HepG2 (cell line): ENCODE measurements around the gene FGFR4. TPM values are rescaled to one million over a fixed set of nuclear protein-coding genes. Genes with fewer than 3 reads are reported as not detected.
A peak's percentile ranks its signal among the peaks of the same experiment; 100 is the strongest.

ENCODE experiments used
- BORCS8-MEF2B ChIP-seq: sonication (generic); formaldehyde crosslinking; IDR thresholded peaks from 2 replicates; pipeline ENCODE4 v1.8.0; 2022; ENCODE audit warnings: mild to moderate bottlenecking, missing genetic modification reagents
- GATAD1 ChIP-seq: IDR thresholded peaks from 2 replicates; pipeline ENCODE4 v1.6.1; 2016; ENCODE audit warnings: missing genetic modification reagents, missing compliant biosample characterization
- HDAC2 ChIP-seq: sonication (generic); formaldehyde crosslinking; IDR thresholded peaks from 2 replicates; pipeline ENCODE4 v1.4.0; 2020; ENCODE audit warnings: missing genetic modification reagents
- HNF4A ChIP-seq: sonication (generic); formaldehyde crosslinking; IDR thresholded peaks from 2 replicates; pipeline ENCODE4 v1.4.0; 2020; ENCODE audit warnings: missing genetic modification reagents
- HOXD1 ChIP-seq: sonication (generic); formaldehyde crosslinking; IDR thresholded peaks from 2 replicates; pipeline ENCODE4 v1.5.0; 2020; ENCODE audit warnings: missing genetic modification reagents
- NFIC ChIP-seq: IDR thresholded peaks from 2 replicates; pipeline ENCODE4 v1.6.1; 2012; ENCODE audit warnings: mild to moderate bottlenecking, low read length, inconsistent platforms
- RBFOX2 ChIP-seq: fragments of 200-400 bp; formaldehyde crosslinking; IDR thresholded peaks from 2 replicates; pipeline ENCODE4 v1.6.1; 2017; ENCODE audit warnings: low read depth, mild to moderate bottlenecking, low read length
- SOX5 ChIP-seq: IDR thresholded peaks from 2 replicates; pipeline ENCODE4 v1.6.1; 2016; ENCODE audit warnings: borderline replicate concordance
- ZBTB1 ChIP-seq: sonication (generic); formaldehyde crosslinking; IDR thresholded peaks from 2 replicates; pipeline ENCODE4 v1.4.0; 2020; ENCODE audit warnings: missing genetic modification reagents, borderline replicate concordance
- ZMYM3 ChIP-seq: sonication (generic); formaldehyde crosslinking; IDR thresholded peaks from 2 replicates; pipeline ENCODE4 v1.5.1; 2020; ENCODE audit warnings: mild to moderate bottlenecking, missing genetic modification reagents
- ZNF264 ChIP-seq: sonication (generic); formaldehyde crosslinking; IDR thresholded peaks from 2 replicates; pipeline ENCODE4 v1.4.0; 2020; ENCODE audit warnings: missing genetic modification reagents
- ZNF367 ChIP-seq: sonication (generic); formaldehyde crosslinking; IDR thresholded peaks from 2 replicates; pipeline ENCODE4 v1.4.0; 2020; ENCODE audit warnings: missing genetic modification reagents, borderline replicate concordance
- ZNF841 ChIP-seq: sonication (generic); formaldehyde crosslinking; IDR thresholded peaks from 2 replicates; pipeline ENCODE4 v1.8.1; 2023; ENCODE audit warnings: missing genetic modification reagents, borderline replicate concordance
- polyA plus RNA-seq, 8 experiments: library from polyadenylated mRNA; depleted of rRNA in 3 of 8; stranded (reverse) in 7 of 8; unstranded in 1 of 8; fragments of >200 nt; fragmentation: Illumina TruSeq in 4 of 8; extraction: Trizol in 4 of 8; gene quantifications; 2 replicates each; pipeline versions ENCODE4 v1.2.1 to v1.2.3, GENCODE V29; 2011 to 2016; ENCODE audit warnings: low read depth in 4 of 8, missing spikeins in 1 of 8, mixed read lengths in 1 of 8; ENCODE audit not compliant: insufficient read depth in 1 of 8
- total RNA-seq, 5 experiments: library from RNA; depleted of rRNA; stranded (reverse); fragments of >200 nt; fragmentation: Illumina TruSeq; extraction: Trizol; gene quantifications; 2 replicates each; pipeline ENCODE4 v1.2.3, GENCODE V29; 2016; ENCODE audit warnings: low read depth in 1 of 5
- TF ChIP-seq, protein P1 (sequence below): IDR thresholded peaks from 2 replicates; pipeline ENCODE4 v1.6.1; 2016; ENCODE audit warnings: mild to moderate bottlenecking
- TF ChIP-seq, protein P2 (sequence below): sonication (generic); formaldehyde crosslinking; IDR thresholded peaks from 2 replicates; pipeline ENCODE4 v1.4.0; 2020; ENCODE audit warnings: mild to moderate bottlenecking, missing genetic modification reagents
- TF ChIP-seq, protein P3 (sequence below): sonication (generic); formaldehyde crosslinking; IDR thresholded peaks from 2 replicates; pipeline ENCODE4 v1.8.1; 2023; ENCODE audit warnings: mild to moderate bottlenecking, missing genetic modification reagents
- TF ChIP-seq, protein P4 (sequence below): sonication (generic); formaldehyde crosslinking; IDR thresholded peaks from 2 replicates; pipeline ENCODE4 v1.5.0; 2020; ENCODE audit warnings: missing genetic modification reagents, mild to moderate bottlenecking, borderline replicate concordance
- TF ChIP-seq, protein P5 (sequence below): sonication (generic); formaldehyde crosslinking; conservative IDR thresholded peaks from 2 replicates; pipeline ENCODE4 v1.4.0; 2020; ENCODE audit warnings: missing genetic modification reagents
- TF ChIP-seq, protein P6 (sequence below): sonication (generic); formaldehyde crosslinking; IDR thresholded peaks from 2 replicates; pipeline ENCODE4 v1.4.0; 2020; ENCODE audit warnings: missing genetic modification reagents

FGFR4 gene
- total and polyA plus RNA-seq, 2 of the 13 experiments (the other 11 are each of a cell fraction or from before 2014, with no cell fraction given): 129 to 219 TPM

DNA sequence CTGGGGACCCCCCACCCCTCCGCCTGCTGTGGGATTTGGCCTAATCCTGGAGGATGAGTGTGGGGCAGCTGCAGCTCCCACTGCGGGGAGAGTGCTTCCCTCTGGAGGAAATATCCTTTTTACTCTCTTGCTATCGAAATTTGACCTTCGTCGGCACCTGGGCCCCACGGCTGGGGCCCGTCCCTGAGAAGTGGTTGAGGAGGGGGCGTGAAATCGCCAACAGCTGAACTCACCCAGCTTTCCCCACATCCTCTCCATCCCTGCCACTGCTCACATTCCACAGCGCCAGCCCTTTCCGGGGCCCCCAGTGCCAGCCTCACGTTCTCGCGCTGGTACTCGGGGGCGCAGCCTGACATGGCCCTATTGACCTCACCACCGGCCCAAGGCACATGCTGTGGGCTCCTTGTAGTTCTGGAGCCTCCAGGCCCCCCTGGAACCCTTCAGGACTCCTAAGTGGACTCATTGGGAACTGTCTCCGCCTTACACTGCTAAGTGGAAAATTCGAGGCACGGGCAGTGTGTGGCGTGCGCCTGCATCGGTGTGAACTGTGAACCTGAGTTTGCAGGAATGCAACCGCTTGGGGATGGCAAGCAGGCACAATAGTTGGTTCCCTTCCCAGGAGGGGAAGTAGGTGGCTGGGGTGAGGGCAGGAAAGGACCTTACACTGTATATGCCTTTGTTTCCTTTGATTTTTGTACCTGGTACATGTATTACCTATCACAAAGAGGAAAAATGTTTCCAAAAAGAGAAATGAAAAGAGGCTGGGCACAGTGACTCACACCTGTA is 19.2 kb downstream of the FGFR4 start (continued):
- TF ChIP-seq RBFOX2 (peak; percentile 58; the same call in 1 of the 2 replicates), SOX5 (CRISPR knock-in tag) (peak; percentile 62; the same call in 1 of the 2 replicates), BORCS8-MEF2B (CRISPR knock-in tag) (0 out of 2 replicates have a peak, but pooled peaks have one; percentile 62), GATAD1 (CRISPR knock-in tag) (peak; percentile 23; the same call in 1 of the 2 replicates), ZNF264 (CRISPR knock-in tag) (peak; percentile 88), ZNF367 (CRISPR knock-in tag) (no peak), ZNF841 (CRISPR knock-in tag) (no peak), ZMYM3 (CRISPR knock-in tag) (peak; percentile 73; the same call in 1 of the 2 replicates), NFIC (no peak), HDAC2 (CRISPR knock-in tag) (peak; percentile 65), HNF4A (peak; percentile 81), HOXD1 (CRISPR knock-in tag) (peak; percentile 48; the same call in 1 of the 2 replicates), ZBTB1 (CRISPR knock-in tag) (no peak)
- TF ChIP-seq, protein P1, sequence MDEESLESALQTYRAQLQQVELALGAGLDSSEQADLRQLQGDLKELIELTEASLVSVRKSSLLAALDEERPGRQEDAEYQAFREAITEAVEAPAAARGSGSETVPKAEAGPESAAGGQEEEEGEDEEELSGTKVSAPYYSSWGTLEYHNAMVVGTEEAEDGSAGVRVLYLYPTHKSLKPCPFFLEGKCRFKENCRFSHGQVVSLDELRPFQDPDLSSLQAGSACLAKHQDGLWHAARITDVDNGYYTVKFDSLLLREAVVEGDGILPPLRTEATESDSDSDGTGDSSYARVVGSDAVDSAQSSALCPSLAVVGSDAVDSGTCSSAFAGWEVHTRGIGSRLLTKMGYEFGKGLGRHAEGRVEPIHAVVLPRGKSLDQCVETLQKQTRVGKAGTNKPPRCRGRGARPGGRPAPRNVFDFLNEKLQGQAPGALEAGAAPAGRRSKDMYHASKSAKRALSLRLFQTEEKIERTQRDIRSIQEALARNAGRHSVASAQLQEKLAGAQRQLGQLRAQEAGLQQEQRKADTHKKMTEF: peak; percentile 60; the same call in 1 of the 2 replicates
- TF ChIP-seq, protein P2, sequence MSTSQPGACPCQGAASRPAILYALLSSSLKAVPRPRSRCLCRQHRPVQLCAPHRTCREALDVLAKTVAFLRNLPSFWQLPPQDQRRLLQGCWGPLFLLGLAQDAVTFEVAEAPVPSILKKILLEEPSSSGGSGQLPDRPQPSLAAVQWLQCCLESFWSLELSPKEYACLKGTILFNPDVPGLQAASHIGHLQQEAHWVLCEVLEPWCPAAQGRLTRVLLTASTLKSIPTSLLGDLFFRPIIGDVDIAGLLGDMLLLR: peak; percentile 44; the same call in 1 of the 2 replicates
- TF ChIP-seq, protein P3, sequence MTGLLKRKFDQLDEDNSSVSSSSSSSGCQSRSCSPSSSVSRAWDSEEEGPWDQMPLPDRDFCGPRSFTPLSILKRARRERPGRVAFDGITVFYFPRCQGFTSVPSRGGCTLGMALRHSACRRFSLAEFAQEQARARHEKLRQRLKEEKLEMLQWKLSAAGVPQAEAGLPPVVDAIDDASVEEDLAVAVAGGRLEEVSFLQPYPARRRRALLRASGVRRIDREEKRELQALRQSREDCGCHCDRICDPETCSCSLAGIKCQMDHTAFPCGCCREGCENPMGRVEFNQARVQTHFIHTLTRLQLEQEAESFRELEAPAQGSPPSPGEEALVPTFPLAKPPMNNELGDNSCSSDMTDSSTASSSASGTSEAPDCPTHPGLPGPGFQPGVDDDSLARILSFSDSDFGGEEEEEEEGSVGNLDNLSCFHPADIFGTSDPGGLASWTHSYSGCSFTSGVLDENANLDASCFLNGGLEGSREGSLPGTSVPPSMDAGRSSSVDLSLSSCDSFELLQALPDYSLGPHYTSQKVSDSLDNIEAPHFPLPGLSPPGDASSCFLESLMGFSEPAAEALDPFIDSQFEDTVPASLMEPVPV (CRISPR knock-in tag): peak; percentile 57; the same call in 1 of the 2 replicates
- TF ChIP-seq, protein P4, sequence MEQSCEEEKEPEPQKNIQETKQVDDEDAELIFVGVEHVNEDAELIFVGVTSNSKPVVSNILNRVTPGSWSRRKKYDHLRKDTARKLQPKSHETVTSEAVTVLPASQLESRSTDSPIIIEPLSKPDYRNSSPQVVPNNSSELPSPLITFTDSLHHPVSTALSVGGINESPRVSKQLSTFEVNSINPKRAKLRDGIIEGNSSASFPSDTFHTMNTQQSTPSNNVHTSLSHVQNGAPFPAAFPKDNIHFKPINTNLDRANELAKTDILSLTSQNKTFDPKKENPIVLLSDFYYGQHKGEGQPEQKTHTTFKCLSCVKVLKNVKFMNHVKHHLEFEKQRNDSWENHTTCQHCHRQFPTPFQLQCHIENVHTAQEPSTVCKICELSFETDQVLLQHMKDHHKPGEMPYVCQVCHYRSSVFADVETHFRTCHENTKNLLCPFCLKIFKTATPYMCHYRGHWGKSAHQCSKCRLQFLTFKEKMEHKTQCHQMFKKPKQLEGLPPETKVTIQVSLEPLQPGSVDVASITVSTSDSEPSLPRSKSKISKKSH (CRISPR knock-in tag): no peak
- TF ChIP-seq, protein P5, sequence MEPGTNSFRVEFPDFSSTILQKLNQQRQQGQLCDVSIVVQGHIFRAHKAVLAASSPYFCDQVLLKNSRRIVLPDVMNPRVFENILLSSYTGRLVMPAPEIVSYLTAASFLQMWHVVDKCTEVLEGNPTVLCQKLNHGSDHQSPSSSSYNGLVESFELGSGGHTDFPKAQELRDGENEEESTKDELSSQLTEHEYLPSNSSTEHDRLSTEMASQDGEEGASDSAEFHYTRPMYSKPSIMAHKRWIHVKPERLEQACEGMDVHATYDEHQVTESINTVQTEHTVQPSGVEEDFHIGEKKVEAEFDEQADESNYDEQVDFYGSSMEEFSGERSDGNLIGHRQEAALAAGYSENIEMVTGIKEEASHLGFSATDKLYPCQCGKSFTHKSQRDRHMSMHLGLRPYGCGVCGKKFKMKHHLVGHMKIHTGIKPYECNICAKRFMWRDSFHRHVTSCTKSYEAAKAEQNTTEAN (CRISPR knock-in tag): 0 out of 2 replicates have a peak, but pooled peaks have one; percentile 44
- TF ChIP-seq, protein P6, sequence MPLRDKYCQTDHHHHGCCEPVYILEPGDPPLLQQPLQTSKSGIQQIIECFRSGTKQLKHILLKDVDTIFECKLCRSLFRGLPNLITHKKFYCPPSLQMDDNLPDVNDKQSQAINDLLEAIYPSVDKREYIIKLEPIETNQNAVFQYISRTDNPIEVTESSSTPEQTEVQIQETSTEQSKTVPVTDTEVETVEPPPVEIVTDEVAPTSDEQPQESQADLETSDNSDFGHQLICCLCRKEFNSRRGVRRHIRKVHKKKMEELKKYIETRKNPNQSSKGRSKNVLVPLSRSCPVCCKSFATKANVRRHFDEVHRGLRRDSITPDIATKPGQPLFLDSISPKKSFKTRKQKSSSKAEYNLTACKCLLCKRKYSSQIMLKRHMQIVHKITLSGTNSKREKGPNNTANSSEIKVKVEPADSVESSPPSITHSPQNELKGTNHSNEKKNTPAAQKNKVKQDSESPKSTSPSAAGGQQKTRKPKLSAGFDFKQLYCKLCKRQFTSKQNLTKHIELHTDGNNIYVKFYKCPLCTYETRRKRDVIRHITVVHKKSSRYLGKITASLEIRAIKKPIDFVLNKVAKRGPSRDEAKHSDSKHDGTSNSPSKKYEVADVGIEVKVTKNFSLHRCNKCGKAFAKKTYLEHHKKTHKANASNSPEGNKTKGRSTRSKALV (CRISPR knock-in tag): peak; percentile 83; the same call in 1 of the 2 replicates
